Glutamatergic neuron (in vitro differentiated cells): Measurements from ENCODE around the gene RASGRP1. TPM values are rescaled to one million over a fixed set of nuclear protein-coding genes. Genes with fewer than 3 reads are reported as not detected.
A peak's percentile ranks its signal among the peaks of the same experiment; 100 is the strongest.

Experiments used
- DNase-seq: peaks from one replicate; pipeline ENCODE4 v3.0.0; 2022
- H3K27ac Mint-ChIP-seq: one replicate; pipeline ENCODE4 v1.8.0; 2020; ENCODE audit warnings: mild to moderate bottlenecking, mixed read lengths, inconsistent platforms; ENCODE audit not compliant: unreplicated experiment
- H3K27me3 Mint-ChIP-seq: one replicate; pipeline ENCODE4 v1.8.0; 2020; ENCODE audit warnings: mild to moderate bottlenecking, moderate library complexity, mixed read lengths, inconsistent platforms; ENCODE audit not compliant: unreplicated experiment
- H3K36me3 Mint-ChIP-seq: one replicate; pipeline ENCODE4 v1.8.0; 2020; ENCODE audit warnings: mild to moderate bottlenecking, mixed read lengths, inconsistent platforms; ENCODE audit not compliant: unreplicated experiment
- H3K4me1 Mint-ChIP-seq: one replicate; pipeline ENCODE4 v1.8.0; 2020; ENCODE audit warnings: mild to moderate bottlenecking, low read depth, mixed read lengths, inconsistent platforms; ENCODE audit not compliant: unreplicated experiment
- H3K4me3 Mint-ChIP-seq: one replicate; pipeline ENCODE4 v1.8.0; 2020; ENCODE audit warnings: mild to moderate bottlenecking, mixed read lengths, inconsistent platforms; ENCODE audit not compliant: unreplicated experiment
- H3K9me3 Mint-ChIP-seq: one replicate; pipeline ENCODE4 v1.8.0; 2020; ENCODE audit warnings: mild to moderate bottlenecking, moderate library complexity, mixed read lengths, inconsistent platforms; ENCODE audit not compliant: unreplicated experiment
- CTCF ChIP-seq: fragments of 200-600 bp; sonication (generic); IDR thresholded peaks from one replicate; pipeline ENCODE4 v1.5.0; 2021; ENCODE audit not compliant: partially characterized antibody, unreplicated experiment
- total RNA-seq: library from RNA; stranded (reverse); fragmentation: NEBNext Ultra II Directional; extraction: Animal tissue kit (Norgen Biotek cat#: 25700); gene quantifications from one replicate; pipeline ENCODE4 v1.2.1, GENCODE V29; 2021; ENCODE audit not compliant: unreplicated experiment

Gene RASGRP1
- total RNA-seq, 1 donor from 2014 or later: not detected

- no peak overlapping the region for H3K27ac Mint-ChIP-seq
- H3K4me1 Mint-ChIP-seq: no peaks in the 10 kb centered on the region
- H3K9me3 Mint-ChIP-seq: no peaks in the 10 kb centered on the region
- no peaks in the 10 kb centered on the region for H3K36me3 Mint-ChIP-seq
- H3K4me3 Mint-ChIP-seq: no peak overlapping the region
- no peaks in the 10 kb centered on the region for H3K27me3 Mint-ChIP-seq
- peak; percentile 67 for TF ChIP-seq CTCF
- no peak for DNase-seq
Observed at GRCh38 chr15:38474155-38474757, 90.4 kb downstream of the RASGRP1 start.

GRCh38 chr15:38471974-38472373 lies 92.6 kb downstream of the RASGRP1 start:
- Mint-ChIP-seq H3K4me1 (no peaks in the 10 kb centered on the region), H3K27me3 (no peaks in the 10 kb centered on the region), H3K27ac (no peak overlapping the region), H3K4me3 (no peak overlapping the region), H3K36me3 (no peaks in the 10 kb centered on the region), H3K9me3 (no peaks in the 10 kb centered on the region)
- TF ChIP-seq CTCF: no peak
- no peak for DNase-seq

GRCh38 chr15:38470816-38471215 lies 93.8 kb downstream of the RASGRP1 start:
- H3K36me3 Mint-ChIP-seq: no peaks in the 10 kb centered on the region
- no peaks in the 10 kb centered on the region for H3K9me3 Mint-ChIP-seq
- no peak overlapping the region for H3K27ac Mint-ChIP-seq
- no peak for DNase-seq
- no peak for TF ChIP-seq CTCF
- no peak overlapping the region for H3K4me3 Mint-ChIP-seq
- H3K4me1 Mint-ChIP-seq: no peaks in the 10 kb centered on the region
- H3K27me3 Mint-ChIP-seq: no peaks in the 10 kb centered on the region

- TF ChIP-seq CTCF: no peak
Observed at GRCh38 chr15:38464675-38465074, 99.9 kb downstream of the RASGRP1 start.

GRCh38 chr15:38463893-38464292 lies 100.7 kb downstream of the RASGRP1 start:
- Mint-ChIP-seq H3K27me3 (no peaks in the 10 kb centered on the region), H3K9me3 (no peaks in the 10 kb centered on the region), H3K4me3 (no peak overlapping the region), H3K4me1 (no peaks in the 10 kb centered on the region), H3K36me3 (no peaks in the 10 kb centered on the region), H3K27ac (no peak overlapping the region)
- TF ChIP-seq CTCF: no peak
- DNase-seq: no peak

More at GRCh38 chr15:38464675-38465074, 99.9 kb downstream of the RASGRP1 start:
- no peaks in the 10 kb centered on the region for H3K9me3 Mint-ChIP-seq
- no peak overlapping the region for H3K4me3 Mint-ChIP-seq
- no peak overlapping the region for H3K27ac Mint-ChIP-seq
- H3K27me3 Mint-ChIP-seq: no peaks in the 10 kb centered on the region
- no peaks in the 10 kb centered on the region for H3K4me1 Mint-ChIP-seq
- H3K36me3 Mint-ChIP-seq: no peaks in the 10 kb centered on the region
- no peak for DNase-seq
